Activated CD4-positive, alpha-beta T cell treated with anti-CD3 and anti-CD28 coated beads for 24 hours (primary cell): Measurements from ENCODE around the gene SDF4.

ENCODE experiments used
- DNase-seq, 2 donors: peaks; one replicate each; pipeline ENCODE4 v3.0.0-alpha.2; 2020; ENCODE audit warnings: low read depth in 2 of 2

Gene SDF4

DNA sequence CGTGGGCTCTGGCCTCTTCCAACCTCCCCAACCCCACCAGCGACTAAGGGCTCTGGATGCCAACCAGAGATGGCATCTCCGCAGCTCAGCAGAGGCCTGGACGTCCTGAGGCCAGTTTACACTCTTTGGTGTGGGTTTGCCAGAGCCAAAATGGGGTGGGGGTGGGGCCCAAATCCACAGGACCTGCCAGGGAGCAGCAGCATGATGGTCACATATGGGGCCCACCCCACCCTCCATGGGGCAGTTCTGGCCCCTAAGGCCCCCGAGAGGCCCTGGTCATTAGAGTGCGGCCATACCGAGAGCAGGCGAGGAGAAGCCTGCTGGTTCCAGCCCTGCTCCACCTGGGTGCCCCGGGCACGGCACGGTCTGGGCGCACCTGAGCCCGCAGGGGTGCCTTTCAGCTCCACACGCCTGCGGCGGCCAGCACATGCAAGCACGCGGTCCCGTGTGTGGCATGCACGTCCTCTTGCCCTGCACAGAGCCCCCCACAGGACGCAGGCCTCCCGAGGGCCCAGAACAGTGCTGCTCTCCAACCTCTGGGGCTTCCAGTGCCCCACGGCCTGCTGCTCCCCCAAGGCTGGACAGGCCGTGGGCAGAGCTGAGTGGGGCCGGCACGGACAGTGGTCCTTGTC is 9.9 kb upstream of the SDF4 start:
- DNase-seq: no peak

DNA sequence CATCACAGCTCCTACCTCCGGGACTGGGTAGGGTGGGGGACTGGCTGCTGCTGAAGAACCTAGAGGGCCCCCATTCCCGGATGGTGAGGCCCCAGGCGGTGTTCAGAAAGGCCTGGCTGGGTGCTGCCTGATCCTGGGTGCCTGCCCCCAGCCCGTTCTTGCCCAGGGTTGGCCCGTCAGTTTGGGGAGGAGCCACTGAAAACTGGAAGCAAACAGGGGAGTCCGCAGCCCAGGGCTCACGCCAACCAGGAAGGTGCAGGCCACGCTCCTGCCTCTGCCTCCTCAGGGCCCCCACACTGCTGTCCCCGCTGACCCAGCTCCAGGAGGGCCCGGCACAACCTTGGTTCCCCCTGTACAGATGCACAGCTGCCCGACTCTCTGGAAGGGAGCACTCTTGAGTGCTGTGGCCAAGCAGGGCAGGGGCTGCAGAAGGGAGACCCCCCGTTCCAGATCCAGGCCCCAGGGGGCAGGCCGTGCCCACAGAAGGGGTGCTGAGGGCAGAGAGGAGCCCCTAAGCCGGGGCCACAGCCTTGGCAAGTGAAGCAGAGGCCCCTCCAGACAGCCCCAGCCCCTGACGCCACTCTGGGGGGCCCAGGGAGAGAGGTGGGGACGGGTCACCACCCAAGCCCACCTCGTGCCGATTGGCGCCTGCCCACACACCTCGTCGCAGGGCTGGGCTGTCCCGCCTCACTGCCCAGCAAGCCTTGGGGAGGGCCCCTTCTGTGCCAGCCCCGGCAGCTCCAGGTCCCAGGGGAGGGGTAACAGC is 9.2 kb upstream of the SDF4 start:
- DNase-seq: no peak

DNA sequence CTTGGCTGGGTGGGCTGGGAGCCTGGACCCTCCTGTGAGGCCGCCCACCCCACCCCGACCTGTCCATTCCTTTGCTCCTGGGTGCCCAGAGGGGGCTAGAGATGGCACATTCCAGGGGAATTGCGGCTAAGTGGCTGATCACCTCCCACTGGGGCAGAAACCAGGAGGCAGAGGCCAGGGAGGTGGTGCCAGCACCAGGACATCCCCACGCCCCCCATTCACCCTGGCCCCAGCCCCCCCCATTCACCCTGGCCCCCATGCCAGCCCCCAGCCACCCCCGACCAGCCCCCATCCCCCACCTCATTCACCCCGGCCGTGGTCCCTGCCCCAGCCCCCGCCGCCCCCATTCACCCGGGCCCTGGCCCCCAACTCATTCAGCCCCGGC is 8.5 kb upstream of the SDF4 start:
- DNase-seq: no peak

DNA sequence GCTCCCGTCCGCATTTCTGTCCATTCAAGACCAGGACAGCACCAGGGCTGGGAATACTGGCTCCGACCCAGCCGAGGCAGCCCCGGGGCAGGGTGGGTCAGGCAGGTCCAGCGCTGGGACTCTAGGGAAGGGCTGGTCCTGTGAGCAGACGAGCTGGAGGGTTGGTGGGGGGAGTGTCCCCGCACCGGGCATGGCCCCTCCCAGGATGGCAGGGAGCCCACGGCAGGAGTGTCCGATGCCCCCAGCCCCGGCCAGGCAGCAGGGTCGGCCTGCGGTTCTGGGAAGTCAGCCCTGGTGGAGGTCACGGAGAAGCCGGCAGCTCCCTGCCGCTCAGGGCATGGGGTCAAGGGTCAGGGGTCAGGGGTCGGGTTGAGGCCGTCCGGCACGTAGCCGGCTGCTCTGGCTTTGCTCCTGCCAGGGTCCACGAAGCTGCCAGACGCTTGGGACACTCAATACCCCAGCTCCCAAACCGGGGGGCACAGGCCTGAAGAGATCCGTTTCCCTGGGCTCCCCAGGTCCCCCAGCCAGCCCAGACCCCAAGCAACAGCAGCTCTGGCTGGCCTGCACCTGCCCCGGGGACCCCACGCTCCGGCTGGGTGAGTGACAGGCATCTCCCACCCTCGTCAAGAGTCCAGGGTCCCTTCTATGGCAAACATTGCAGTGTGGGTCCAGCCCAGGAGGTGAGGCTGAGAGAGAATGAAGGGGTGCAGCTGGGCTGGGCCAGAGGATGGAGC is 8.0 kb upstream of the SDF4 start:
- no peak for DNase-seq

DNA sequence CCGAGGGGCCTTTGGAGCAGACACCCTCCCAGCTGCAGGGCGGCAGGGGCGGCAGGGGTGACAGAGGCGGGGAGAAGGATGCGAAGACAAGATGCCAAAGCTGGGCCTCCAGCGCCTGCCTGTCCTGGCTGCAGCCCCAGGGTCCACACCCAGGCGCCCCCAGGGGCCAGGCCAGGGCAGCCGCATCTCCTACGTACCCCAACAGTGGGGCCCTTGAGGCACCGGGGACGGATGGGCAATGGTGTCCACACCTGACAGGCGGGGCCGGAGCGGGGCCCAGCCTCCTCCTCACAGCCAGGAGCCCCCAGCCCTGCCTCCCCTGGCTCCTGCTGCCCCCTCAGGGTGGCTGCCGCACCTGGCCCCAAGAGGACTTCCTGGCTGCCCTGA is 7.4 kb upstream of the SDF4 start:
- DNase-seq: no peak

DNA sequence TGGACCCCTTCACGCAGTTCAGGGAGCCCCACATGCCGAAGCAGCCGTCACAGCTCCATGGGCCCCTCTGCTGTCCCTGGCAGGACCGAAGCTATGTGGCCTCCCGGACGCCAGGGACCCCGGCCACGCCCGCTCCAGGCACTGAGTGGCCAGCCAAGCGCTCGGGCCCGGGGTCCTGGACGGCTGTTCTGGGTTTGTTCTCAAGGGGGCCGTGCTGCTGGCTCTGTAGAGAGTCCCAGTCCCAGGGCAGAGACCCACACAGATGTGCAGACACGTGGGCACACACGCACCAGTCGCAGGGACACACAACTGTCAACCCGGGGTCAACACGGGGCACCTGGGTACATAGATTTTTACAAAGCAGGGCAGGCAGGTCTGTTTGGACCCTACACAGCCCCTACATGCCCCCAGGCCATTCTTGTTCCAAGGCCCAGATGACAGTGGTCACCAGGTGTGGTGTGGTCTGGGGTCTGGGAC is 6.9 kb upstream of the SDF4 start:
- DNase-seq: no peak

DNA sequence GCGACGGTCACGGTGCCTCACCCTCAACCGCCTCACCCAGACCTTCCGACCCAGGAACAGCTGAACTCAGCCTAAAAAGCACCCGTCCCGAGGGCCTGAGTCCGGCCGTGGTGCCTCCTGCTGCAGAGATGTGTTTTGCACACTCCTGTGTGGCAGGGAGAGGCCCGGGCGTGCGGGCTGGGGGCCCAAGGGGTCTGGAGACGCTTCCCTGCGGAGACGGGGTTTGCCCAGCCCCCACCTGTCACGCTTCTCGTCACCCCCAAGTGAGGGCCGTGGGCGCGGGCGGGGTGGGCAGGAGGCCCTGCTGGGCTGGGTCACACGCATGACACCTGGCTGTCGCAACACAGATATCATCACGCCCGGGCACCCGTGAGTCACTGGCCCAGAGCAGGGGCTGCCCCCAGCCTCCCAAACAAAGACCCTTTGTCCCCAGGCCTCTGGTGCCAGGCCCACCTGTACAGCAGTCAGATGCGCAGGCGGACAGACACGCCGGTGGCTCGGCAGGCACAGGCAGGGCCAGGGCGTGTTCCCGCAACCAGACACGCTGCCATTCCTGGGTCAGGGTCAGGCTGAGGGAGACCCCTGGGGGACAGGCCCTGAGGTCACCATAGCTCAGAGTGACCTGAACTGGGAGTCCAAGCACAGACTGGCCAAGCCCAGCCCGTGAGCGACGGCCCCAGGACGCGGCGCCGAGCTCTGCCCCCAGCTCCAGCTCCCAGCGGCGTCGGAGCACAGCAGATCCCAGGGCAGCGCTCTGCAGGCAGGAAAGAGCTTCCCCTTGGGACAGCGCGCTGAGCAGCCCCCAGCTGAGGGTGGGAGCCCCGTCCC is 6.3 kb upstream of the SDF4 start:
- no peak for DNase-seq

DNA sequence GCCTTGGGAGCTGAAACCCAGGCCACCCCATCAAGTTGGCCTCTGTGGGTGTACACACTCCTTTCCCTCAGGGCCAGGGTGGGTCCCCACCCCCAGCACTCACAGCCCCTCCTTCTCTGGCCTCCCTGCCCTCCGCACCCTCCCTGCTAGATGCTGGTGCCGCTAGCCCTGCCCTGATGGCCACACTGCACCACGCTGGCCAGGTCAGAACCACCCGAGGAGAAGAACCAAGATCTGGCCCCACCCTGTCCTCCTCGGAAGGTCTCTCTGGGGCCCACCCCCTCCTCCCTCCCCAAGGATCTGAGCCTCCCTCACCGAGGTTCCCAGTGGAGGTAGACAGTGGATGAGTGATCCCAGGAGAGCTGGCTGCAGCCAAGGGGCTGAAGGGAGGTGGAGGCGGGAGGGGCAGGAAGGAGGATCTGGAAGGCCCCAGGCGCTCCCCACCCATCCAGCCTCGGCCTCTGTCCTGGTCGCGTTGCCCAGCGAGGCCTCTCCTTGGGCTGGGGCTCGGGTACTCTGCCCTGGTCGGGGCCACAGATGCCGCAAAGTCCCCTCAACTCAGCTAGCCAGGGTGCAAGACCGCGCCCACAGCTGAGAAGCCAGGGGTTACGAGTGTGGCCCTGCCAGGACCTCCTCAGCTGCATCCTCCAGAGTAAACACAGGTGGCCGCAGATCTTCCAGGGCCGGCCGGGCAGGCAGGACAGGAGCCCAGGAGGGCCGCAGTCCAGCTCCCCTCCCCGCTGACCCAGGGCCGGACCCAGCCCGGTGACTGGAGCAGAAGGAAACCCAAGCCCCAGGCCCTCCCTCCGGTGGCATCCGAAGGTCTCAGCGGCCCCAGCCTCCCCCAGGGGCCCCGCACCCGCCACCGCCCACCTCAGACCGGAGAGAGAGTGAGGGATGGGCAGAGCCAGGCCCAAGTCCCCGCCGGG is 5.4 kb upstream of the SDF4 start:
- no peak for DNase-seq

DNA sequence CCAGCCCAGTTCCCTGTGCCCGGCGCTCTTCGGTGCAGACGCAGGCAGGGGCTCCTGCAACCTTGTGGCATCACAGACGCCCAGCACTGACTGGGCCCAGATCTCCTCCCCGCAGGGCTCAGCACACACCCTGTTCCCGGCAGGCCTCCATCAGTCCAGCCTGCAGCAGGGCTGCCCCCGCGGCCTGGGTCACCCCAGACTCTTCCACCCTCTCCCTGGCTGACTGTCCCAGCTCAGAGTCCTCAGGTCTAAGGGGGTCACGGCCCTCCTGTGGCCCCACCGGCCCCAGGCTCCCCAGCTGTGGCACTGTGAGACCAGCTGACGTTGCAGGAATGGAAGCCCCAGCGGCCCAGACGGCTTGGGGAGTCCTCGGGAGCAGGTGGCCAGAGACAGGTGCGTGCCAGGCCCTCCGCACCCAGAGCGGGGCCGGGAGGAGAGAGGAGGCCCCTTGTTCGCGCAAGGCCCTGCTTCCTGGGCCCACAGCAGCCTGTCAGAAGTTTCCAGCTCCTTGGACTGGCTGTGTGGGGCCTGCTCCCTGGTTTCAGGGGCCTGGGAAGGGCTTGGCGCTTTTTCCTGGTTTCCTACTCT is 4.5 kb upstream of the SDF4 start:
- DNase-seq: no peak

DNA sequence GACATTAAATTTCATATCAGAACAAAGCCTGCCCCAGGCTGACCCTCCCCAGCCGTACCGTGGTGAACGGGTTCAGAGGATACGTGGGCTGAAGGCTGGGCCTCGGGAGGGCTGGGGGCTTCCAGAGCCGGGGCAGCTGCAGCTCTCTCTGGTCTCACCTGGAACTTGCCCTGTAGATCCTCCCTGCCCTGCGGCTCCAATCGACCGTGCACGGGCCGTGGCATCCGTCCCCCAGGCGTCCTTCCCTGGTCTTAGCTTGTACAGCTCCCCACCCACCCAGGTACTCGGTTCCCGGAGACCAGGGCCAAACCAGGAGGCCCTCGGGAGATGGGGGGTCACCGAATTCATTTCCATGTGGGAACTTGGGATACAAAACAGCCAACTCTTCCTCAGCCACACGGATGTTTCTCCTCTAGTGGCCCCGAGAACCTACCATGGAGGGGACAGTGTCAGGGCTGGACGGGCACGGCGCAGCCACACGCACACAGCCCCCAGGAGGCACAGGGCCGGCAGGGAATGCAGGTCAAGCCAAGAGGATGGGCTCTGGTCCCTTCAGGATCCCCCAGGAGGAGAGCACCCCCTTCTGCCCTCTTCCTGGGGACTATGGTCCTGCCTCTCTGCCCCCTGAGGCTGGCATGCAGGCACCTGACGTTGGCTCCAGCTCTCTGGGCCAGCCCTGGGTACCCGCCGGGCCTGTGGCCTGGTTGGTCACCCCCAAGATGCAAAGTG is 3.4 kb upstream of the SDF4 start:
- DNase-seq: no peak

DNA sequence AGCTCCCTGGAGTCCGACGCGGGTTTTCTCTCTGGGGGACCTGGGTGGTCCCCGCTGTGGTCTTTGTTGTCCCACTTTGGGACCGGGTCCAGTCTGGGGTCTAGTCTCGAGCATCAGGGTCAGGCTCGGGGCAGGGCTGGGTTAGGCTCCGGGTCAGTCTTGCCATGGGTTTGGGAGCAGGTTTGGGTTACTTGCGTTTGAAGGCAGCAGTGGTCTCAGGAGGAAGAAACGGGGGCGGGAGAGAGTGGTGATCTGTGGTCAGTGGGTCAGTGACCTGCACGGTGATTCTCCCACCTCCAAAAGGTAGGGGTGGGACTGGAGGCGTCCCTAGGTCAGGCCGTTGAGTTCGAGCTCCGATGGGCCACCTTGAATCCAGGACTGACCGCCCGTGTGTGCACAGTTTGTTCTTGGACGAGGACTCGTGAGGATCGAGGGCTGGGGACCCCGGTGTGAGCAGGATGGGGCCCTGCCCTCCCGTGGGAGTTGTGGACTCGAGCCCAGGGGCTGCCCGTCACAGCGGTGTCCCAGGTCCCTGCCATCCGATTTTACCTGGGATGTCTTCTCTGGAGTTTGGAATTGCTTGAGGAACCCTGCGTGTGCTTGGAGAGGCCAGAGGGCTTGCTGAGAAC is 2.5 kb upstream of the SDF4 start:
- DNase-seq: no peak

DNA sequence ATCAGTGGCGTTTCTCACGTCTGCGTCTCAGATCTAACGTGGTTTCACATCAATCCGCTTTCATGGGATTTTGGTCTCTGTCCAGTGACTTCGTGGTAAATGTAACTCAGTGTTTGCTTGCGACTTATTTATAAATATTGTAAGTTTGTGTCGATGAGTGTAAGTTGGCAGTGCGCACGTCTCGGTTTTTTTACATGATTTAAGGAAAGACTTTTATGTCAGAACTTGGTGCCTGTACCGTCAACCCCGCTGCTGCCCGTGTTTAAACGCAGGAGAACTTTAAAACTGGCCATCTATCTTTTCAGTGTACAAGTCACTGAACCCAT is 1.7 kb upstream of the SDF4 start:
- no peak for DNase-seq

DNA sequence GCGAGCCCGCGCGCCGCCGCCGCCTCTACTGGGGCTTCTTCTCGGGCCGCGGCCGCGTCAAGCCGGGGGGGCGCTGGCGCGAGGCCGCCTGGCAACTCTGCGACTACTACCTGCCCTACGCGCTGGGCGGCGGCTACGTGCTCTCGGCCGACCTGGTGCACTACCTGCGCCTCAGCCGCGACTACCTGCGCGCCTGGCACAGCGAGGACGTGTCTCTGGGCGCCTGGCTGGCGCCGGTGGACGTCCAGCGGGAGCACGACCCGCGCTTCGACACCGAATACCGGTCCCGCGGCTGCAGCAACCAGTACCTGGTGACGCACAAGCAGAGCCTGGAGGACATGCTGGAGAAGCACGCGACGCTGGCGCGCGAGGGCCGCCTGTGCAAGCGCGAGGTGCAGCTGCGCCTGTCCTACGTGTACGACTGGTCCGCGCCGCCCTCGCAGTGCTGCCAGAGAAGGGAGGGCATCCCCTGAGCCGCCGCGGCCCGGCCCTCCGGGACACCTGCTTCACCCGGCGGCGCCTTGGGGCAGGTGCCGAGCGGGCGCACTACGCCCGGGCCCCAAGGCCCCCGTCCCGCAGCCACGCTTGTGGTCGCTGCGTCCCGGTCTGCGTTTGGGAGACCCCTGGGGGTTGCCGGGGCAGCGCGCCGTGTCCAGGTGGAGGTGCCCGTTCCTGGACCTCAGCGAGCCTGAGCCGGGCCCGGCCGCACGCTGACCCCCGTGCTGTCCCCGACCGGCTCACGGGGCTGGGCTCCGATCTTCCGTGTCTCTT is 1.2 kb upstream of the SDF4 start:
- DNase-seq: no peak

DNA sequence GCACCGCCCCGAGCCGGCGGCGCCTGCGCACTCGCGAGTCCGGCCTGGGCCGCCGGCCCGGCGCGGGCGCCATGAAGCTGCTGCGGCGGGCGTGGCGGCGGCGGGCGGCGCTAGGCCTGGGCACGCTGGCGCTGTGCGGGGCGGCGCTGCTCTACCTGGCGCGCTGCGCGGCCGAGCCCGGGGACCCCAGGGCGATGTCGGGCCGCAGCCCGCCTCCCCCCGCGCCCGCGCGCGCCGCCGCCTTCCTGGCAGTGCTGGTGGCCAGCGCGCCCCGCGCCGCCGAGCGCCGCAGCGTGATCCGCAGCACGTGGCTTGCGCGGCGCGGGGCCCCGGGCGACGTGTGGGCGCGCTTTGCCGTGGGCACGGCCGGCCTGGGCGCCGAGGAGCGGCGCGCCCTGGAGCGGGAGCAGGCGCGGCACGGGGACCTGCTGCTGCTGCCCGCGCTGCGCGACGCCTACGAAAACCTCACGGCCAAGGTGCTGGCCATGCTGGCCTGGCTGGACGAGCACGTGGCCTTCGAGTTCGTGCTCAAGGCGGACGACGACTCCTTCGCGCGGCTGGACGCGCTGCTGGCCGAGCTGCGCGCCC is 501 bp upstream of the SDF4 start, which contains the start of gene B3GALT6:
B3GALT6 (plus strand) TSS at position 30 of the 588 bp plus-strand sequence; CDS start at position 72, 42 bp downstream.
- DNase-seq: no peak

DNA sequence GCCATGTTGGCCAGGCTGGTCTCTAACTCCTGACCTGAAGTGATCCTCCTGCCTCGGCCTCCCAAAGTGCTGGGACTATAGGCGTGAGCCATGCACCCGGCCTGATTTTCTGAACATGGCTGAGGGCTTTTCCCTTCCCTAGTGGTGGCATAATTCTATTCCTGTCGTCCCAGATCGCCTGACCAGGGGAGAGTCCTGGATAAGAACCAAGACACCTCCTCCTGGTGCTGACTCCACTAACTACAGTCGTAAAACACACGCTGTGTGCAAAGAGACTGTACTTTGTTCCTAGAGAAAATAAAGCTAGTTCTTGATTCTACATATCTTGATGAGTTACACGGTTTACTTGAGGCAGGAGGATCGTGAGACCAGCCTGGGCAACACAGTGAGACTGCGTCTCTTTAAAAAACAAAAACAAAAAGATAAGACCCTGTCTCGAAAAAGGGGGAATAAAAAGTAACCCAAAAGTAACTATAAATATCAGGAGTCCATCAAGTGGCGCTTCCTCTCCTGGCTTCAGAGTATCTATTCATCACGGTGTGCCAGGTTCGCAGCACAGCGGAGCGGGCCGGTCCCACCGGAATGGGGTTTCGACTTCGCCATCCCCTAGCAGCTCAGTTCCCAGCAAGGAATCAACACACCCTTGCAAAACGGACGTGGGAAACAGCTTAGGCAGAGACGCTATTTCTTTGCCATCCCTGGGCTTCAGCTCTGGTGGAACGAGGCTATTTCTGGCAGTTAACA is 973 bp downstream of the SDF4 start:
- DNase-seq: no peak

DNA sequence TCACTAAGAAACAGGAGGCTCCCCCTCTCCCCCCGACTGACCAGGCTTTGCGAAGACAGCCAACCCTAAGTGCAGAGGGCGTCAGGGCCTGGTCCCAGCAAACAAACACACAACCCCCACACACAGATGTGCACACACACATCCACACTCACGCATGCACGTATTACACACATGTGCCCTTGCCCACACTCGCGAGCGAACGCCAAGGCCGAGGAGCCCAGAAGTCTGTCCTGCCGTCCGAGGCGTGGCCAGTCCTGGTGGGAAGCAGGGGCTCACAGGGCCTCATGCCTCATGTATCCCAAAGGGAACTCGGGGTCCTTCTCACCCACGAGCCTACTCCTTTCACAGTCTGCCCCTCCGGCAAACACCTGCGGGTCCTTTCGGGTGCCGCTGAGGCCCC is 2.0 kb downstream of the SDF4 start:
- DNase-seq: no peak

DNA sequence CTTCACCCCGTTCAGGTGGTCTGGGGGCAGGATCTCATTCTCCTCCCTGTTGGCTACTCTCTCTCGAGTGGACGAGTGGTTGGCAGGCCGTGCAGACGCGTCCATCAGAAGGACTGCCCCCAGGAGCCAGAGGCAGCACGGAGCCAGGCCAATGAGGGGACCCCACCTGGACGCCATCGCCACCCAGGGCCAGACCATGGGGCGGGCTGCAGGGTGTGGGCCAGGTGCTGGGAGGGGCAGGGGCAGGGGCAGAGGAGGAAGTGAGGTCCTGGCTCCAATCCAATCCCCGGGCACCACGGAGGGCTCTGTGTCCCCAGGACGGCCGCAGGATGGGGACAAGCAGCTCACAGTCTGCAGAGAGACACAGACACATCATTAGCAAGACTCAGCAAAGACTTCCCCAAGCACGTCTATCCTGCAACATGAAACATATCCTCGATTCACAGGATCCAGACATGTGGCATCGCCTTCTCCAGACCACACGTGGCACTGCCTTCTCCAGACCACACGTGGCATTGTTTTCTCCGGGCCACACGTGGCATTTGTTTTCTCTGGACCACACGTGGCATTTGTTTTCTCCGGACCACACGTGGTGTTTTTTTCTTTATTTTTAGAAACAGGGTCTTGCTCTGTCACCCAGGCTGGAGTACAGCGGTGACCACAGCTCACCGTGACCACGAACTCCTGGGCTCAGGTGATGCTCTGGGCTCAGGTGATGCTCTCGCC is 3.0 kb downstream of the SDF4 start:
- no peak for DNase-seq
